ENCODE results near the gene NKIRAS1.

NKIRAS1 gene

DNA sequence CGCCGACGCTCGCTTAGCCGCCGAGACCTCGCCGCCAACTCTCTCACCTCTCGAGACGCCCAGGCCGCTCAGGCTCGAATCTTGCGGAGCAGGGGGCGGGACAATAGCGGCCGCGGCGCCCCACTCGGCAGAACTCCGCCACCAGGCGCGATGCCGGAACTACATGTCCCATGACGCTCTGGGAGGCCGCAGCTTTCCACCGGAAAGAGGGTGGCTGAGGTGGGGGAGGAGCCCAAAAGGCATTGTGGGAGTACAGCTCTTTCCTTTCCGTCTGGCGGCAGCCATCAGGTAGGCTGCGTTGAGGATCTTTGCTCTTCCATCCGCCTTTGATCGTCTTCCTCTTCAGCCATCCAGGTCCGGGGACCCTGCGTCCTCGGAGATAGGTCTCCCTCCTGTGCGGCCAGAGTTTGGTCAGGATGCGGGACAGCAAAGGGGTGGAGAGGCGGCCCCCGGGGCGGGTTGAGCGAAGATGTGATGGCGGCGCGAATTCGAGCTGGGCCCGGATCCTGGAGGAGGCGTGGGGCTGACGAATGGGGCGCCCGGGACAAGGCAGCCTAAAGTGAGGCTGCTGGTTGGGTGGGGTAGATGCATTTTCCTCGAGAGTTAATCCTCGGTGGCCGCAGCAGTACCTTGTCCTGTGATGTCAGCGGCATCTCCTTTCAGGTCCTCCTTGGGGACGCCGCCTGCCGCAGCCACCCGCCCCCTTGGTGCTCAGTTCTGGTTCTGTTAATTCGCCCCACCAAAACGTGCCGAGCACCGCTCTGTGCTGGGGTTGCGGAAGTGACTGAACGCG lies at the start of gene NKIRAS1, which contains the start of gene RPL15:
NKIRAS1 (minus strand) TSS at position 105 of the 793 bp plus-strand sequence. CDS start 6,086 bp downstream, outside the sequence.
RPL15 (plus strand) TSS at position 247 of the 793 bp plus-strand sequence. CDS start 728 bp downstream, outside the sequence.
- peak; percentile 96 for DNase-seq
- H3K27me3 Mint-ChIP-seq: no peaks in the 10 kb centered on the region
- peak; percentile 95 for ATAC-seq
- H3K27ac Mint-ChIP-seq: peak within 1 kb of the TSS; percentile 99
- peak within 1 kb of the TSS; percentile 99 for H3K4me3 Mint-ChIP-seq
- no peaks in the 10 kb centered on the region for H3K9me3 Mint-ChIP-seq
- peaks cover 45% of the 10 kb centered on the region for H3K4me1 Mint-ChIP-seq
- peaks cover 54% of the 10 kb centered on the region for H3K36me3 Mint-ChIP-seq (ENCODE audit: low read depth)

GRCh38 chr3:23966328-23966727 lies 49.5 kb upstream of the NKIRAS1 start:
- peaks cover 27% of the 10 kb centered on the region for H3K36me3 Mint-ChIP-seq (ENCODE audit: low read depth)
- no peaks in the 10 kb centered on the region for H3K4me1 Mint-ChIP-seq
- H3K27ac Mint-ChIP-seq: no peak overlapping the region
- H3K9me3 Mint-ChIP-seq: no peaks in the 10 kb centered on the region
- no peak for DNase-seq
- no peak for ATAC-seq
- H3K27me3 Mint-ChIP-seq: no peaks in the 10 kb centered on the region
- H3K4me3 Mint-ChIP-seq: no peak overlapping the region

- Mint-ChIP-seq H3K36me3 (ENCODE audit: low read depth) (peaks cover 28% of the 10 kb centered on the region), H3K27ac (no peak overlapping the region), H3K4me1 (peaks cover 1% of the 10 kb centered on the region), H3K27me3 (no peaks in the 10 kb centered on the region), H3K4me3 (no peak overlapping the region), H3K9me3 (no peaks in the 10 kb centered on the region)
- ATAC-seq (no peak), DNase-seq (no peak)
Measured at GRCh38 chr3:23964537-23965235, 47.9 kb upstream of the NKIRAS1 start.

DNA sequence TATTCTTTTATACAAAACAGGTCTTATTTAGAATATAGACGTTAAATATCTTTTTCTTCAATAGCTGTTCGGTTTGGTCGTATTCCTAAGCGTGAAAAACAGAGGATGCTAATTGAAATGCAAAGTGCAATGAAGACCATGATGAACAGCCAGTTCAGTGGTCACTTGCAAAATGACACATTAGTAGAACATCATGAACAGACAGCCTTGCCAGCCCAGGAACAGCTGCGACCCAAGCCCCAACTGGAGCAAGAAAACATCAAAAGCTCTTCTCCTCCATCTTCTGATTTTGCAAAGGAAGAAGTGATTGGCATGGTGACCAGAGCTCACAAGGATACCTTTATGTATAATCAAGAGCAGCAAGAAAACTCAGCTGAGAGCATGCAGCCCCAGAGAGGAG lies 45.1 kb upstream of the NKIRAS1 start:
- H3K27ac Mint-ChIP-seq: no peak overlapping the region
- H3K4me3 Mint-ChIP-seq: no peak overlapping the region
- peaks cover 27% of the 10 kb centered on the region for H3K36me3 Mint-ChIP-seq (ENCODE audit: low read depth)
- DNase-seq (no peak), ATAC-seq (no peak)
- peaks cover 19% of the 10 kb centered on the region for H3K4me1 Mint-ChIP-seq
- no peaks in the 10 kb centered on the region for H3K9me3 Mint-ChIP-seq
- H3K27me3 Mint-ChIP-seq: no peaks in the 10 kb centered on the region

GRCh38 chr3:23961066-23961465 lies 44.3 kb upstream of the NKIRAS1 start:
- no peak overlapping the region for H3K4me3 Mint-ChIP-seq
- H3K27ac Mint-ChIP-seq: no peak overlapping the region
- H3K4me1 Mint-ChIP-seq: peaks cover 23% of the 10 kb centered on the region
- ATAC-seq: no peak
- no peaks in the 10 kb centered on the region for H3K9me3 Mint-ChIP-seq
- no peak for DNase-seq
- H3K36me3 Mint-ChIP-seq (ENCODE audit: low read depth): peaks cover 28% of the 10 kb centered on the region
- H3K27me3 Mint-ChIP-seq: no peaks in the 10 kb centered on the region

DNA sequence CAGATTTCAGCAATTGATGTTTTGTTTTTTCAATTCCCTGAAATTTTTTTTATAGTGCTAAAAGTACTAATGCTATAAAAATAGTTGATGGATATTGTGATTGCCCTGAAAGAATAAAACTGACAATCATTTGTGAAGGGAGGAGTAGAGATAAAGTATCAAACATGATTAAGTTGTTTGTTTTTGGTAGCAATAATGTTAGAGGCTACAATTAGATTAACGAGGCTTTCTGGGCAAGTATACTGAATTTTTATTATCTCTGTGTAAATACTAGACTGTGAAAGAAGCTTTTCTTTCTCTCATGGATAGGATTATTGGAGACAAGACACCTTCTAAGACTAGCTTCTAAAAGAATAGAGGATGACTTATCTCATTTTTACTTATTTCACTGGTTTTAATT lies 43.9 kb upstream of the NKIRAS1 start:
- Mint-ChIP-seq H3K4me1 (peaks cover 23% of the 10 kb centered on the region), H3K27me3 (no peaks in the 10 kb centered on the region)

GRCh38 chr3:23959135-23959900 lies 42.5 kb upstream of the NKIRAS1 start:
- Mint-ChIP-seq H3K9me3 (no peaks in the 10 kb centered on the region), H3K4me3 (peak overlapping the region; percentile 15), H3K4me1 (peaks cover 27% of the 10 kb centered on the region), H3K36me3 (ENCODE audit: low read depth) (peaks cover 31% of the 10 kb centered on the region), H3K27ac (peak overlapping the region; percentile 21), H3K27me3 (no peaks in the 10 kb centered on the region)
- ATAC-seq (peak; percentile 95), DNase-seq (no peak)

More for the DNA sequence above, 43.9 kb upstream of the NKIRAS1 start:
- H3K27ac Mint-ChIP-seq: no peak overlapping the region
- ATAC-seq (no peak), DNase-seq (no peak)
- H3K9me3 Mint-ChIP-seq: no peaks in the 10 kb centered on the region
- peaks cover 27% of the 10 kb centered on the region for H3K36me3 Mint-ChIP-seq (ENCODE audit: low read depth)
- no peak overlapping the region for H3K4me3 Mint-ChIP-seq

DNA sequence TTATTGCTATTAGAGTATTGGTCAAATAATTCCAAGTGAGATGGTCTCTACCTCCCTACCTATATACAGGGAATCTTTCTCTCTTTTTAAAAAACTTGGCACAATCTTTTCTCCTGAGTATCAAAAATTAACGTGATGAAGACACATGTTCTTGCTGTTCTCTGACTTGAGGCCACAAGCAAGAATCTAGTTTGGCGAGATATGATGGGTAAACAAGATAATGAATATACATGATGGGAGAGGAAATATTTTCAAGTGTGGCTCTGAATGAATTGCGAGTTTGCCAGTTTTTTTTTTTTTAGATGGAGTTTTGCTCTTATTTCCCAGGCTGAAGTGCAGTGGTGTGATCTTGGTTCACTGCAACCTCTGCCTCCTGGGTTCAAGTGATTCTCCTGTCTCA lies 39.9 kb upstream of the NKIRAS1 start:
- ATAC-seq (no peak), DNase-seq (no peak)
- no peak overlapping the region for H3K27ac Mint-ChIP-seq
- no peaks in the 10 kb centered on the region for H3K27me3 Mint-ChIP-seq
- no peak overlapping the region for H3K4me3 Mint-ChIP-seq
- H3K36me3 Mint-ChIP-seq (ENCODE audit: low read depth): peaks cover 21% of the 10 kb centered on the region
- H3K9me3 Mint-ChIP-seq: no peaks in the 10 kb centered on the region
- peaks cover 47% of the 10 kb centered on the region for H3K4me1 Mint-ChIP-seq

GRCh38 chr3:23954144-23954543 lies 37.4 kb upstream of the NKIRAS1 start:
- H3K36me3 Mint-ChIP-seq (ENCODE audit: low read depth): peaks cover 13% of the 10 kb centered on the region
- no peak overlapping the region for H3K27ac Mint-ChIP-seq
- H3K27me3 Mint-ChIP-seq: no peaks in the 10 kb centered on the region
- DNase-seq (no peak), ATAC-seq (no peak)
- H3K9me3 Mint-ChIP-seq: no peaks in the 10 kb centered on the region
- H3K4me3 Mint-ChIP-seq: no peak overlapping the region
- peaks cover 66% of the 10 kb centered on the region for H3K4me1 Mint-ChIP-seq

GRCh38 chr3:23953523-23953922 lies 36.7 kb upstream of the NKIRAS1 start:
- Mint-ChIP-seq H3K36me3 (ENCODE audit: low read depth) (peaks cover 13% of the 10 kb centered on the region), H3K27ac (no peak overlapping the region), H3K4me1 (peaks cover 64% of the 10 kb centered on the region), H3K9me3 (no peaks in the 10 kb centered on the region), H3K4me3 (no peak overlapping the region), H3K27me3 (no peaks in the 10 kb centered on the region)
- no peak for DNase-seq
- no peak for ATAC-seq

DNA sequence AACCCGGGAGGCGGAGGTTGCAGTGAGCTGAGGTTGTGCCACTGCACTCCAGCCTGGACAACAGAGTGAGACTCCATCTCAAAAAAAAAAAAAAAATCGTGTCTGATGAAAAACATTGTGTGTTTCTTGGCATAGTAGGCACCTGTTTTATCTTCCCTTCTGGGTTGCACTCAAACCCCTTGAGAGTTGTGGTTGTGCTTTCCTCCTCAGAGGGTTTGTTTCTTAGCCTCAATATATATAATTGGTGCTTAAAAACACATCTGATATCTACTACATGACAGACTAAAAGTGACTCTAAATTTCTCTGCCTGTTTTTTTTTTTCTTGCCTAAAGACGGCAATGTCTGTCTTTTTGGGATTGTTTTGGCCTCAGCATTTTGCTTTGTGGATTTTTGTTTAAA lies 35.9 kb upstream of the NKIRAS1 start:
- H3K4me1 Mint-ChIP-seq: peaks cover 64% of the 10 kb centered on the region
- H3K4me3 Mint-ChIP-seq: no peak overlapping the region
- H3K27ac Mint-ChIP-seq: no peak overlapping the region

DNA sequence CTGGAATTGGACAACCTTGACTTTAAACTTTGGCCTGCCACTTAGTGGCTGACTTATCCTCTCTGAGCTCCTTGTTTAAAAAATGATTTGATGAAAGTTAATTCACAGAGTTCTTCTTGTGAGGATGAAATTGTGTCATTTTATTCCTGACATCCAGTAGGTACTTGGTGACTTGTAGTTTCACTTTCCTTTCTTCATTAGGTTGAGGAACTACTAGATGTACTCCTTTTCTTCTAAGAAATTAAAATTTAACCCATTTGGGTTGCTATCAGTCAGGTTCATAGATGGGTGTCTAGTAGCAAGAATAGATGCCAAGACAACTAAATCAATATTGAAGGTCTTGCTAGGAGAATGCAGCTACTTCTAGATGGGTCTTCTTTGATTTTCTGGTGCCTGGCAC lies 33.5 kb upstream of the NKIRAS1 start:
- ATAC-seq (no peak), DNase-seq (no peak)
- H3K36me3 Mint-ChIP-seq (ENCODE audit: low read depth): peaks cover 8% of the 10 kb centered on the region
- H3K4me1 Mint-ChIP-seq: peaks cover 75% of the 10 kb centered on the region
- peak overlapping the region; percentile 73 for H3K27ac Mint-ChIP-seq
- H3K9me3 Mint-ChIP-seq: no peaks in the 10 kb centered on the region
- peak overlapping the region; percentile 71 for H3K4me3 Mint-ChIP-seq
- no peaks in the 10 kb centered on the region for H3K27me3 Mint-ChIP-seq

More for the DNA sequence above, 35.9 kb upstream of the NKIRAS1 start:
- DNase-seq: no peak
- peaks cover 13% of the 10 kb centered on the region for H3K36me3 Mint-ChIP-seq (ENCODE audit: low read depth)
- no peaks in the 10 kb centered on the region for H3K9me3 Mint-ChIP-seq
- no peak for ATAC-seq
- H3K27me3 Mint-ChIP-seq: no peaks in the 10 kb centered on the region

DNA sequence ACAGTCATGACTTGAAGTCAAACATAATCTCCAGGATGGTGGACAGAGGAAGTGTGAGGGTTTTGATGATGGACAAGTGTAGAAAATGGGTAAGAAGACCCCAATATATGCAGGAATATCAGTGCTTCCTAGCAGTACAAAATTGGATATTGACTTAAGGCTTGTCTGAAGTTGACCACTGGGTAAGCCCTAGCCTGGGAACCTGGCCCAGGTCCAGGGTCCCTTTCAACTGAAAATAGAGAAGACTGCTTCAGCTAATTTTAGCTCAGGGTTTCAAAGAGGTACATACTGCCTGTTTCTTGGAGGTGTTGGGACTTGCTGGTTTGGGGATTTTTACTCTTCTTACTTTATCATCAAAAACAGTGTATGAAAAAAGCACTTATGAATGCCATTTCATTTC lies 33.0 kb upstream of the NKIRAS1 start:
- DNase-seq: no peak
- Mint-ChIP-seq H3K27ac (peak overlapping the region; percentile 73), H3K36me3 (ENCODE audit: low read depth) (peaks cover 3% of the 10 kb centered on the region), H3K4me1 (peaks cover 74% of the 10 kb centered on the region), H3K9me3 (no peaks in the 10 kb centered on the region), H3K4me3 (peak overlapping the region; percentile 71), H3K27me3 (no peaks in the 10 kb centered on the region)
- no peak for ATAC-seq

GRCh38 chr3:23948761-23949160 lies 32.0 kb upstream of the NKIRAS1 start:
- Mint-ChIP-seq H3K36me3 (ENCODE audit: low read depth) (no peaks in the 10 kb centered on the region), H3K27ac (no peak overlapping the region), H3K4me3 (no peak overlapping the region), H3K27me3 (peaks cover 6% of the 10 kb centered on the region), H3K9me3 (no peaks in the 10 kb centered on the region), H3K4me1 (peaks cover 75% of the 10 kb centered on the region)
- DNase-seq: no peak
- no peak for ATAC-seq

Data from activated naive CD8-positive, alpha-beta T cell treated with anti-CD3 and anti-CD28 coated beads, Interleukin-2, amount 50 U/mL, for 24 hours (primary cell).